Measurements from ENCODE around the gene NDUFB7. TPM values are rescaled to one million over a fixed set of nuclear protein-coding genes. Genes with fewer than 3 reads are reported as not detected.
"Not testable (repeated sequence)": the region's sequence is repeated elsewhere in the genome, so short reads cannot be mapped to it uniquely, and the experiment has no call there.

The NDUFB7 gene
- total and polyA plus RNA-seq, 7 donors, result 475 to 853 (median 607) TPM

DNA sequence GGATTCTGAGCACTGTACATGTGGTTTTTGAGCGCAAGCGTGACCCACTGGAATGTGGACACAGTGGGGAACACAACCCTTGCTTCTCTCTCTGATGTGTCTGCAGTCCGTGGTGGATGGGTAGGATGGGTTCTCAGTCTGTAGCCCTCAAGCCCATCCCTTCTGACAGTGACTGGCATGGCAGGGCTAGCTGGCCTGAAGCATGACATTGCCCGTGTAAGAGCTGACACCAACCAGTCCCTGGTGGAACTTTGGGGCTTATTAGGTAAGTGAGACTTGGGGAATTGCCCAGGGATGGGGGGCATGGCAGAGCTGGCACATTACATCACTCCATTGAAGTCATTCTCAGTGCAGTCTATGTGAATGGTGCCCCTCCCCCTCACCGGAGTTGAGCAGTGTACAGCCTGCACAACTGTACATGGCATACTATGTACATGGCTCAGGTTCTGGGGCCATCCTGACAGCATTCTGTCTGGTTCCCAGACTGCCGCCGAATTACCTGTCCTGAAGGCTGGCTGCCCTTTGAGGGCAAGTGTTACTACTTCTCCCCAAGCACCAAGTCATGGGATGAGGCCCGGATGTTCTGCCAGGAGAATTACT is 27.8 kb upstream of the NDUFB7 start:
- no peaks in the 10 kb centered on the region for H3K4me1 ChIP-seq
- WGBS, 2 donors, result 89 to 94% methylated on average over 8 of the region's 8 CpGs
- H3K36me3 ChIP-seq, result no peaks in the 10 kb centered on the region
- no peaks in the 10 kb centered on the region for H3K9me3 ChIP-seq
- no peak overlapping the region for H3K4me3 ChIP-seq
- H3K27ac ChIP-seq, result no peak overlapping the region
- H3K27me3 ChIP-seq, result no peaks in the 10 kb centered on the region
- no peak for DNase-seq
- intact Hi-C loops (cut with DNase I), result no loop called here
- TF ChIP-seq, protein P1, sequence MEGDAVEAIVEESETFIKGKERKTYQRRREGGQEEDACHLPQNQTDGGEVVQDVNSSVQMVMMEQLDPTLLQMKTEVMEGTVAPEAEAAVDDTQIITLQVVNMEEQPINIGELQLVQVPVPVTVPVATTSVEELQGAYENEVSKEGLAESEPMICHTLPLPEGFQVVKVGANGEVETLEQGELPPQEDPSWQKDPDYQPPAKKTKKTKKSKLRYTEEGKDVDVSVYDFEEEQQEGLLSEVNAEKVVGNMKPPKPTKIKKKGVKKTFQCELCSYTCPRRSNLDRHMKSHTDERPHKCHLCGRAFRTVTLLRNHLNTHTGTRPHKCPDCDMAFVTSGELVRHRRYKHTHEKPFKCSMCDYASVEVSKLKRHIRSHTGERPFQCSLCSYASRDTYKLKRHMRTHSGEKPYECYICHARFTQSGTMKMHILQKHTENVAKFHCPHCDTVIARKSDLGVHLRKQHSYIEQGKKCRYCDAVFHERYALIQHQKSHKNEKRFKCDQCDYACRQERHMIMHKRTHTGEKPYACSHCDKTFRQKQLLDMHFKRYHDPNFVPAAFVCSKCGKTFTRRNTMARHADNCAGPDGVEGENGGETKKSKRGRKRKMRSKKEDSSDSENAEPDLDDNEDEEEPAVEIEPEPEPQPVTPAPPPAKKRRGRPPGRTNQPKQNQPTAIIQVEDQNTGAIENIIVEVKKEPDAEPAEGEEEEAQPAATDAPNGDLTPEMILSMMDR (IDR thresholded peaks at IDR 0.05), result no peak
- no peak for TF ChIP-seq POLR2AphosphoS5 (IDR thresholded peaks at IDR 0.05)
- TF ChIP-seq POLR2A (IDR thresholded peaks at IDR 0.05), result no peak
- TF ChIP-seq EP300 (IDR thresholded peaks at IDR 0.05), result no peak

DNA sequence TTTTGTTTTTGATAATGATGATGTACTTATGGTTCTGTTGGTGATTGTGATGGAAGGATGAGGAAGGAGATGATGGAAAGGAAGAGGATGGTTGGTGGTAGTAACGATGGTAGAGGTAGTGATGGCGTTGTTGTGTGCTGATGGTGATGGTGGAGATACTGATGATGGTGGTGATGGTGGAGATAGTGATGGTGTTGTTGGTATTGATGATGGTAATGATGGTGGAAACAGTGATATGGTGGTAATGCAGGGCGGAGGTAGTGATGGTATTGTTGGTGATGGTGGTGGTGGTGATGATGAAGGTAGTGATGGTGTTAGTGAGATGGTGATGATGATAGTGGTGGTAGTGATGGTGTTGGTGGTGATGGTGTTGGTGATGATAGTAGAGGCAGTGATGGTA is 23.7 kb upstream of the NDUFB7 start:
- Histone ChIP-seq H3K27me3 (no peaks in the 10 kb centered on the region), H3K27ac (no peak overlapping the region), H3K36me3 (no peaks in the 10 kb centered on the region), H3K4me3 (no peak overlapping the region), H3K9me3 (no peaks in the 10 kb centered on the region), H3K4me1 (no peaks in the 10 kb centered on the region)
- DNase-seq, result no peak
- TF ChIP-seq, protein P1 (IDR thresholded peaks at IDR 0.05), result no peak
- TF ChIP-seq EP300 (IDR thresholded peaks at IDR 0.05), result no peak
- no peak for TF ChIP-seq POLR2AphosphoS5 (IDR thresholded peaks at IDR 0.05)
- TF ChIP-seq POLR2A (IDR thresholded peaks at IDR 0.05), result no peak
- intact Hi-C loops (cut with DNase I), result no loop called here
- WGBS, 2 donors, result 93% methylated on average over 3 of the region's 3 CpGs

DNA sequence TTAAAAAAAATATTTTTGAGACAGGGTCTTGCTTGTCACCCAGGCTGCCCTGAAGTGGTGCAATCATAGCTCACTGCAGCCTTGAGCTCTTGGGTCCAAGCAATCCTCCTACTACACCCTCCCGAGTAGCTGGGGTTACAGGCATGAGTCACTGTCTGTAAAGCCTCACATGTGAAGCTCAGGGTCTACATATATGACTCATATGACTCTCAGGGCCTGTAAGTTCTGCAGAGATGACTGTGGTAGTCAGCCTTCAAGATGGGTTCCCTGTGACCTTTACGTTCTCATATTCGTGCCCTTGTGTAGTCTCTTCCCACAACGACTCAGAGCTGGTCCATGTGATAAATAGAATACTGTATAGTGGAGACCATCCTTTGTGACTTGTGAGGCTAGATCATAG is 17.6 kb upstream of the NDUFB7 start:
- intact Hi-C loops (cut with DNase I), result not testable (repeated sequence)
- WGBS, 2 donors, result 57 to 60% methylated on average over 4 of the region's 4 CpGs

DNA sequence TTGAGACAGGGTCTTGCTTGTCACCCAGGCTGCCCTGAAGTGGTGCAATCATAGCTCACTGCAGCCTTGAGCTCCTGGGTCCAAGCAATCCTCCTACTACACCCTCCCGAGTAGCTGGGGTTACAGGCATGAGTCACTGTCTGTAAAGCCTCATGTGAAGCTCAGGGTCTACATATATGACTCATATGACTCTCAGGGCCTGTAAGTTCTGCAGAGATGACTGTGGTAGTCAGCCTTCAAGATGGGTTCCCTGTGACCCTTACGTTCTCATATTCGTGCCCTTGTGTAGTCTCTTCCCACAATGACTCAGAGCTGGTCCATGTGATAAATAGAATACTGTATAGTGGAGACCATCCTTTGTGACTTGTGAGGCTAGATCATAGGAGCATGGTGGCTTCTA is 13.3 kb upstream of the NDUFB7 start:
- intact Hi-C loops (cut with DNase I); DNase-seq; H3K27ac ChIP-seq; H3K9me3 ChIP-seq; H3K4me3 ChIP-seq; H3K4me1 ChIP-seq; H3K36me3 ChIP-seq; H3K27me3 ChIP-seq: not testable (repeated sequence)
- WGBS, 2 donors, result 53 to 59% methylated on average over 3 of the region's 3 CpGs

More for the DNA sequence above, 17.6 kb upstream of the NDUFB7 start:
- DNase-seq, H3K4me3 ChIP-seq, H3K4me1 ChIP-seq, H3K27ac ChIP-seq, H3K9me3 ChIP-seq, H3K27me3 ChIP-seq, H3K36me3 ChIP-seq: not testable (repeated sequence)

DNA sequence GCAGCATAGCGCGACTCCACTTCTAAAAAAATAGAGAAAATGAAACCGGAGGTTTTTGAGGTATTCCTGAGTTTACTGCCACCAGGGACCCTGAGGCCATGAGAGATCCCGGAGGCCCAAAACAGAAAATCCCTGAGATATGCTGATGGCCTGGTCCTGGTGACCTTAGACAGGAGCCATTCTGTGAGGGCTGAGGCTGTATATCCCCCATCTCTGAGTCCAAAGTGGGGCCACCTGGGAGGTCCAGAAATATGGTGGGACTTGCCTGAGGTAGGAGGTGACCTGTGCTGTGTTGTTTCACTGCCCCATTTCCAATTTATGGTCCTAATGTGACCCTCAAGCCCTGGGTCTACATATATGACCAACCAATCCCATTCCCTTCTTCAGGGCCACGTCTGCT is 12.5 kb upstream of the NDUFB7 start:
- H3K27ac ChIP-seq; intact Hi-C loops (cut with DNase I); DNase-seq; H3K4me3 ChIP-seq; H3K36me3 ChIP-seq; H3K9me3 ChIP-seq; H3K4me1 ChIP-seq; H3K27me3 ChIP-seq: not testable (repeated sequence)
- WGBS, 2 donors, result 79 to 89% methylated on average over 4 of the region's 5 CpGs

DNA sequence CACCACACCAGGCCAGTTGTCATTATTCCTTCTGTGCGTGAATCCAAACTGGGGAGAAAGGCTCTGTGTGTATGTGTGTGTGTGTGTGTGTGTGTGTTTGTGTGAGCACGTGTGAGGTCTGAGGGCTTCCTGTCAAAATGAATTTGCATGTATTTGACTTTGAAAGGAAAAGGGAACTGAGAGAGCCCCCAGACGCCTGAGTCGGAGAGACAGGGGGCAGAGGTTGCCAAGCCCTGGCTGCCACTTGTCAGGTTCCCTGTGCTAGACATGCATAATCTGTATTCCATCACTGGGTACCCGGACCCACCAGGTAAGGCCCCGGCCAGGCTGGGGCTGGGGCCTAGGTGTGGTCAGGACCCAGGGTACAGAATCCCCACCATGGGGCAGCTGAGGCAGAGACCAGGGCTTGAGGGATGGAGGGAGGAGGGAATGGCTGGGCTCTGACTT is 11.1 kb upstream of the NDUFB7 start, which contains the start of gene CLEC17A:
CLEC17A (plus strand) TSS at position 191 of the 447 bp plus-strand sequence; CDS start at position 268, 77 bp downstream.
- no peak for TF ChIP-seq POLR2A (IDR thresholded peaks at IDR 0.05)
- TF ChIP-seq EP300 (IDR thresholded peaks at IDR 0.05), result no peak
- TF ChIP-seq, protein P1 (IDR thresholded peaks at IDR 0.05), result no peak
- TF ChIP-seq POLR2AphosphoS5 (IDR thresholded peaks at IDR 0.05), result no peak
- no peaks in the 10 kb centered on the region for H3K4me1 ChIP-seq
- H3K27ac ChIP-seq, result no peak within 1 kb of the TSS
- 31 to 59% methylated on average over 6 of the region's 6 CpGs for WGBS, 2 donors
- no peaks in the 10 kb centered on the region for H3K9me3 ChIP-seq
- DNase-seq, result no peak
- intact Hi-C loops (cut with DNase I), result no loop called here
- H3K27me3 ChIP-seq, result no peaks in the 10 kb centered on the region
- no peaks in the 10 kb centered on the region for H3K36me3 ChIP-seq
- H3K4me3 ChIP-seq, result no peak within 1 kb of the TSS
